Activated T-helper 1 cell treated with anti-CD3 and anti-CD28 coated beads, Interleukin-12 subunit alpha, Interleukin-12 subunit beta, Interleukin-2, Interleukin-4 antibody, amounts not matched to agents 30 ng/mL and 10 ng/mL and 1 ng/mL, durations not matched to agents 14 hours and 24 hours and 36 hours (primary cell): ENCODE results near the gene CLEC1B. TPM values are rescaled to one million over a fixed set of nuclear protein-coding genes. Genes with fewer than 3 reads are reported as not detected.

Experiments
- total RNA-seq: library from RNA; stranded (reverse); gene quantifications from 2 replicates; pipeline ENCODE4 v1.2.3, GENCODE V29; 2022

The CLEC1B gene
- total RNA-seq, 1 donor from 2014 or later: not detected

Other genes with a start within 250 kb of the CLEC1B start
- gene CD69, start 238.2 kb downstream of the CLEC1B start, total RNA-seq: 90.5 and 93.2 TPM in 2 replicates
- gene KLRF1, start 171.6 kb downstream of the CLEC1B start, total RNA-seq: not detected in 2 replicates
- 13.1 and 14.3 TPM in 2 replicates for gene CLEC2B, start 129.8 kb downstream of the CLEC1B start, total RNA-seq
- gene KLRF2, start 117.6 kb downstream of the CLEC1B start, total RNA-seq: not detected in 2 replicates
- not detected in 2 replicates for gene CLEC2A, start 66.8 kb downstream of the CLEC1B start, total RNA-seq
- not detected in 2 replicates for gene CLEC12A, start 27.7 kb downstream of the CLEC1B start, total RNA-seq
- not detected in 2 replicates for gene CLEC12B, start 11.5 kb upstream of the CLEC1B start, total RNA-seq
- gene CLEC9A, start 31.6 kb upstream of the CLEC1B start, total RNA-seq: not detected in 2 replicates
- not detected in 2 replicates for gene CLEC1A, start 99.9 kb upstream of the CLEC1B start, total RNA-seq
- gene CLEC7A, start 131.1 kb upstream of the CLEC1B start, total RNA-seq: 0.17 TPM in 1 of 2 replicates, not detected in the other
- not detected in 2 replicates for gene OLR1, start 173.0 kb upstream of the CLEC1B start, total RNA-seq
- gene TMEM52B, start 179.9 kb upstream of the CLEC1B start, total RNA-seq: not detected in 2 replicates
- gene GABARAPL1, start 213.8 kb upstream of the CLEC1B start, total RNA-seq: 5.0 and 6.6 TPM in 2 replicates